HCT116 (cell line): ENCODE measurements around the gene OIP5. TPM values are rescaled to one million over a fixed set of nuclear protein-coding genes. Genes with fewer than 3 reads are reported as not detected.

Experiments used
- ATAC-seq: fragments of 200-7000 bp; cut with Tn5 transposase; 2 replicates; pipeline ENCODE4 v1.9.1; 2020; ENCODE audit warnings: mild to moderate bottlenecking, moderate library complexity
- BruUV-seq: library from RNA; stranded (reverse); fragments of 400-500 nt; replicated peaks from 2 replicates; lab custom pipeline; 2021; lab: Mats Ljungman, UMichigan
- CTCF ChIA-PET: fragments of 300-600 bp; sonication (Branson Sonifier 250); formaldehyde crosslinking; loops from one replicate; lab custom pipeline; 2021; ENCODE audit warnings: antibody characterized with exemption; lab: Charles Lee
- POLR2A ChIA-PET: fragments of 300-600, 350-600 bp; sonication (Branson Sonifier 250); formaldehyde crosslinking; loops from one replicate; lab custom pipeline; 2021; ENCODE audit warnings: antibody characterized with exemption; lab: Charles Lee
- RAD21 ChIA-PET, 2 experiments: fragments of 300-600 bp; sonication (Branson Sonifier 250); formaldehyde crosslinking; loops; one replicate each; lab custom pipeline; 2023; ENCODE audit warnings: low total read pairs in 2 of 2; ENCODE audit not compliant: uncharacterized antibody in 2 of 2, unreplicated experiment in 2 of 2, low non-redundant PET in 1 of 2; lab: Charles Lee
- DNase-seq: peaks from one replicate; pipeline ENCODE4 v3.0.0-alpha.2; 2010; ENCODE audit warnings: low read depth, low spot score
- H2AFZ ChIP-seq: fragments of 200-600 bp; shearing (Covaris generic), sonication (generic); 2 replicates; pipeline ENCODE4 v1.6.1; 2017; ENCODE audit warnings: low read depth, mixed run types, mixed read lengths, antibody characterized with exemption, low read length; ENCODE audit not compliant: poor library complexity, severe bottlenecking
- H3K27ac ChIP-seq: 2 replicates; pipeline ENCODE4 v1.5.1; 2012; ENCODE audit warnings: low read depth, low read length
- H3K27me3 ChIP-seq: fragments of 200-600 bp; sonication (generic); 2 replicates; pipeline ENCODE4 v1.6.1; 2016; ENCODE audit warnings: mixed run types, low read length, mixed read lengths; ENCODE audit not compliant: insufficient read depth
- H3K36me3 ChIP-seq, 2 experiments: fragments of 200-500 bp in 1 of 2; fragments of 200-600 bp in 1 of 2; sonication (Bioruptor generic) in 1 of 2; sonication (generic) in 1 of 2; 2 replicates each; pipeline versions ENCODE4 v1.5.1 to v1.6.1; 2014 to 2016; ENCODE audit warnings: low read length in 2 of 2, inconsistent platforms in 1 of 2, mixed read lengths in 1 of 2, mixed run types in 1 of 2; ENCODE audit not compliant: insufficient read depth in 2 of 2, control insufficient read depth in 1 of 2
- H3K4me1 ChIP-seq, 2 experiments: fragments of 200-600 bp in 1 of 2; sonication (generic) in 1 of 2; 2 replicates each; pipeline versions ENCODE4 v1.5.1 to v1.6.1; 2012 to 2017; ENCODE audit warnings: low read length in 2 of 2, inconsistent platforms in 1 of 2, mild to moderate bottlenecking in 1 of 2, mixed read lengths in 1 of 2, mixed run types in 1 of 2, moderate library complexity in 1 of 2; ENCODE audit not compliant: insufficient read depth in 2 of 2, control insufficient read depth in 1 of 2
- H3K4me2 ChIP-seq: fragments of 200-600 bp; sonication (generic); 2 replicates; pipeline ENCODE4 v1.6.1; 2017; ENCODE audit warnings: mixed run types, low read length, mixed read lengths
- H3K4me3 ChIP-seq, 2 experiments: fragments of 200-600 bp in 1 of 2; sonication (generic) in 1 of 2; replicated peaks in 1 of 2; 2 replicates each; pipeline ENCODE4 v1.5.1; 2011 to 2016; ENCODE audit warnings: low read length in 2 of 2, control low read depth in 1 of 2, low read depth in 1 of 2, mild to moderate bottlenecking in 1 of 2, mixed read lengths in 1 of 2, mixed run types in 1 of 2
- H3K79me2 ChIP-seq: fragments of 200-600 bp; sonication (generic); 2 replicates; pipeline ENCODE4 v1.6.1; 2017; ENCODE audit warnings: mild to moderate bottlenecking, mixed run types, low read length, moderate library complexity, mixed read lengths; ENCODE audit not compliant: insufficient read depth
- H3K9ac ChIP-seq: fragments of 200-600 bp; sonication (generic); 2 replicates; pipeline ENCODE4 v1.6.1; 2016; ENCODE audit warnings: low read length, mixed read lengths
- H3K9me2 ChIP-seq: fragments of 200-600 bp; sonication (generic), shearing (Covaris generic); 2 replicates; pipeline ENCODE4 v1.6.1; 2017; ENCODE audit warnings: mixed run types, mild to moderate bottlenecking, moderate library complexity; ENCODE audit not compliant: insufficient read depth
- H3K9me3 ChIP-seq, 2 experiments: fragments of 200-500 bp in 1 of 2; fragments of 200-600 bp in 1 of 2; sonication (Bioruptor generic) in 1 of 2; sonication (generic) in 1 of 2; 2 replicates each; pipeline ENCODE4 v1.6.1; 2014 to 2017; ENCODE audit warnings: low read length in 2 of 2, mixed read lengths in 2 of 2, inconsistent platforms in 1 of 2, low read depth in 1 of 2, mild to moderate bottlenecking in 1 of 2, mixed run types in 1 of 2, moderate library complexity in 1 of 2; ENCODE audit not compliant: control insufficient read depth in 1 of 2, insufficient read depth in 1 of 2
- H4K20me1 ChIP-seq: fragments of 200-600 bp; sonication (generic), shearing (Covaris generic); 2 replicates; pipeline ENCODE4 v1.6.1; 2017; ENCODE audit warnings: mixed run types, mild to moderate bottlenecking, moderate library complexity; ENCODE audit not compliant: insufficient read depth
- ATF3 ChIP-seq: IDR thresholded peaks from 2 replicates; pipeline ENCODE4 v1.6.1; 2012
- CBX3 ChIP-seq: IDR thresholded peaks from 2 replicates; pipeline ENCODE4 v1.6.1; 2012; ENCODE audit warnings: low read depth
- CEBPB ChIP-seq: IDR thresholded peaks from 2 replicates; pipeline ENCODE4 v1.6.1; 2012; ENCODE audit warnings: low read depth
- CTCF ChIP-seq, 3 experiments: fragments of 200-600 bp in 1 of 3; sonication (generic) in 1 of 3; IDR thresholded peaks in 2 of 3; conservative IDR thresholded peaks in 1 of 3; 2 replicates each; pipeline ENCODE4 v1.5.1; 2012 to 2017; ENCODE audit warnings: low read depth in 2 of 3, low read length in 2 of 3, antibody characterized with exemption in 1 of 3, borderline replicate concordance in 1 of 3, control low read depth in 1 of 3, mild to moderate bottlenecking in 1 of 3, mixed read lengths in 1 of 3, mixed run types in 1 of 3, moderate library complexity in 1 of 3; ENCODE audit not compliant: insufficient read depth in 1 of 3
- EGR1 ChIP-seq: IDR thresholded peaks from 2 replicates; pipeline ENCODE4 v1.6.1; 2012; ENCODE audit warnings: low read depth
- ELF1 ChIP-seq: IDR thresholded peaks from 2 replicates; pipeline ENCODE4 v1.6.1; 2012; ENCODE audit warnings: low read depth, borderline replicate concordance
- EZH2 ChIP-seq: fragments of 200-600 bp; sonication (generic); IDR thresholded peaks from 2 replicates; pipeline ENCODE4 v1.6.1; 2017; ENCODE audit warnings: antibody characterized with exemption, mixed run types
- EZH2phosphoT487 ChIP-seq: fragments of 200-600 bp; IDR thresholded peaks from 2 replicates; pipeline ENCODE4 v1.6.1; 2018; ENCODE audit warnings: antibody characterized with exemption, borderline replicate concordance
- FOSL1 ChIP-seq: IDR thresholded peaks from 2 replicates; pipeline ENCODE4 v1.6.1; 2012; ENCODE audit warnings: low read depth
- JUND ChIP-seq: IDR thresholded peaks from 2 replicates; pipeline ENCODE4 v1.6.1; 2012
- MAX ChIP-seq: IDR thresholded peaks from 2 replicates; pipeline ENCODE4 v1.6.1; 2012
- POLR2A ChIP-seq: IDR thresholded peaks from 2 replicates; pipeline ENCODE4 v1.7.0; 2011; ENCODE audit warnings: borderline replicate concordance; ENCODE audit not compliant: insufficient read depth, insufficient read length; ENCODE audit errors: extremely low read depth
- POLR2AphosphoS5 ChIP-seq: IDR thresholded peaks from 2 replicates; pipeline ENCODE4 v1.6.1; 2011; ENCODE audit warnings: mild to moderate bottlenecking, low read depth, low read length, moderate library complexity
- RAD21 ChIP-seq: IDR thresholded peaks from 2 replicates; pipeline ENCODE4 v1.6.1; 2012; ENCODE audit warnings: low read depth, mild to moderate bottlenecking
- SIN3A ChIP-seq: IDR thresholded peaks from 2 replicates; pipeline ENCODE4 v1.6.1; 2012; ENCODE audit warnings: low read depth
- SP1 ChIP-seq: IDR thresholded peaks from 2 replicates; pipeline ENCODE4 v1.6.1; 2012; ENCODE audit warnings: low read depth
- SRF ChIP-seq: IDR thresholded peaks from 2 replicates; pipeline ENCODE4 v1.6.1; 2012; ENCODE audit warnings: low read depth
- TCF7L2 ChIP-seq: IDR thresholded peaks from 2 replicates; pipeline ENCODE4 v1.7.0; 2011; ENCODE audit warnings: borderline replicate concordance, inconsistent platforms; ENCODE audit not compliant: insufficient read depth, insufficient read length; ENCODE audit errors: extremely low read depth
- YY1 ChIP-seq: IDR thresholded peaks from 2 replicates; pipeline ENCODE4 v1.6.1; 2011; ENCODE audit warnings: low read length, low read depth, moderate library complexity, mild to moderate bottlenecking; ENCODE audit not compliant: insufficient replicate concordance; ENCODE audit errors: extremely low read depth
- ZBTB33 ChIP-seq: IDR thresholded peaks from 2 replicates; pipeline ENCODE4 v1.6.1; 2011; ENCODE audit warnings: mild to moderate bottlenecking, low read length, moderate library complexity; ENCODE audit not compliant: insufficient replicate concordance; ENCODE audit errors: extremely low read depth
- ZFX ChIP-seq: fragments of 450-650 bp; IDR thresholded peaks from 2 replicates; pipeline ENCODE4 v1.6.1; 2017
- ZNF274 ChIP-seq: fragments of 200-500 bp; sonication (Bioruptor generic); IDR thresholded peaks from 2 replicates; pipeline ENCODE4 v1.6.1; 2014; ENCODE audit warnings: mild to moderate bottlenecking, low read depth, low read length, inconsistent platforms
- intact Hi-C: fragments of 100-400 bp; cut with micrococcal nuclease; formaldehyde crosslinking; loops from 2 replicates; pipeline ENCODE4 v1.10.0; 2022
- total RNA-seq: library from RNA; stranded (reverse); gene quantifications from one replicate; pipeline ENCODE4 v1.2.1, GENCODE V29; 2021; ENCODE audit not compliant: unreplicated experiment

The OIP5 gene
- total RNA-seq, 1 experiment from 2014 or later: 19.7 TPM

GRCh38 chr15:41283653-41284426, 48.6 kb downstream of the OIP5 start:
- DNase-seq (peak; percentile 98), ATAC-seq (peak; percentile 99)
- H3K9me2 ChIP-seq: no peaks in the 10 kb centered on the region
- 0 out of 2 replicates have a peak, but pooled peaks cover 4% of the 10 kb centered on the region for H4K20me1 ChIP-seq
- peaks cover 9 to 32% of the 10 kb centered on the region in 2 experiments; a peak in 3 of 4 replicates for H3K4me1 ChIP-seq
- ChIA-PET CTCF (no interaction called here), RAD21 (interaction anchor here in 1 of 2 experiments (0.6 kb wide), 1 partner anchor 37 kb away, joined by 4 read pairs; no protein-coding TSS in a partner anchor), POLR2A (interaction anchor here (0.6 to 1.0 kb wide), 2 partner anchors 13 to 16 kb away, joined by 3 to 5 read pairs; no protein-coding TSS in a partner anchor)
- BruUV-seq: no TSS peak
- H3K4me3 ChIP-seq: peak overlapping the region; percentile 71 to 84
- H3K27me3 ChIP-seq: no peaks in the 10 kb centered on the region
- peak overlapping the region; percentile 96 for H3K9ac ChIP-seq
- H2AFZ ChIP-seq: peak overlapping the region; percentile 96
- intact Hi-C loops: loop anchor here (5.0 kb wide), 1 partner anchor 167 kb away; the partner anchor contains the start of gene INO80
- peak overlapping the region; percentile 78 for H3K4me2 ChIP-seq
- peak overlapping the region; percentile 82 for H3K27ac ChIP-seq
- peaks cover 22 to 46% of the 10 kb centered on the region in 2 experiments for H3K36me3 ChIP-seq
- H3K79me2 ChIP-seq: peaks cover 49% of the 10 kb centered on the region
- no peaks in the 10 kb centered on the region for H3K9me3 ChIP-seq
- TF ChIP-seq SRF (no peak), POLR2AphosphoS5 (peak; percentile 95), ZNF274 (no peak), ZFX (peak; percentile 86), EZH2 (no peak), RAD21 (no peak), SP1 (peak; percentile 99), JUND (no peak), YY1 (peak; percentile 92), MAX (peak; percentile 79), CBX3 (no peak), EZH2phosphoT487 (no peak), SIN3A (peak; percentile 76; the same call in 1 of the 2 replicates), ELF1 (no peak), POLR2A (peak; percentile 65), EGR1 (peak; percentile 67), ATF3 (no peak), CEBPB (no peak), ZBTB33 (no peak), TCF7L2 (no peak), FOSL1 (no peak), CTCF (IDR thresholded peaks at IDR 0.05 in 2 of 3, conservative IDR thresholded peaks at IDR 0.05 in 1 of 3; ENCODE audit: borderline replicate concordance in 1 of 3, insufficient read depth in 1 of 3, low read depth in 2 of 3, low read length in 2 of 3) (no peak)
